Endothelial cell of umbilical vein (primary cell): ENCODE data around the gene ANKIB1. TPM values are rescaled to one million over a fixed set of nuclear protein-coding genes. Genes with fewer than 3 reads are reported as not detected.

Experiments used
- BruUV-seq: library from RNA; stranded (reverse); fragments of 400-500 nt; replicated peaks from 2 replicates; lab custom pipeline; 2021; lab: Mats Ljungman, UMichigan
- CTCF ChIA-PET: fragments of 300-600, 350-600 bp; sonication (Branson Sonifier 250); formaldehyde crosslinking; loops from one replicate; lab custom pipeline; 2021; ENCODE audit warnings: antibody characterized with exemption, inconsistent platforms; lab: Charles Lee
- POLR2A ChIA-PET: fragments of 300-600, 350-600 bp; sonication (Branson Sonifier 250); formaldehyde crosslinking; loops from one replicate; lab custom pipeline; 2021; ENCODE audit warnings: antibody characterized with exemption, inconsistent platforms; lab: Charles Lee
- DNase-seq: peaks from one replicate; pipeline ENCODE4 v3.0.0-alpha.2; 2011; ENCODE audit warnings: low read depth, low spot score
- FAIRE-seq: peaks from 2 replicates; lab custom pipeline; 2011; peaks lifted over from hg19 to GRCh38; lab: Jason Lieb, UNC
- H2AFZ ChIP-seq: 2 replicates; pipeline ENCODE4 v1.6.0; 2012; ENCODE audit warnings: low read depth, low read length, control low read depth, inconsistent platforms
- H3K27ac ChIP-seq: 2 replicates; pipeline ENCODE4 v1.5.1; 2011; ENCODE audit warnings: low read depth, mild to moderate bottlenecking, control low read depth, low read length, moderate library complexity; ENCODE audit not compliant: insufficient read depth
- H3K27me3 ChIP-seq, 2 experiments: 2 replicates each; pipeline versions ENCODE4 v1.6.0 to v1.6.1; 2011; ENCODE audit warnings: low read length in 2 of 2, mixed read lengths in 1 of 2; ENCODE audit not compliant: control insufficient read depth in 2 of 2, insufficient read depth in 2 of 2
- H3K36me3 ChIP-seq, 2 experiments: 2 replicates in 1 of 2; 3 replicates in 1 of 2; pipeline ENCODE4 v1.5.1; 2011; ENCODE audit warnings: low read length in 2 of 2, mild to moderate bottlenecking in 1 of 2, moderate library complexity in 1 of 2; ENCODE audit not compliant: control insufficient read depth in 2 of 2, insufficient read depth in 2 of 2; ENCODE audit errors: extremely low read depth in 1 of 2
- H3K4me1 ChIP-seq: 3 replicates; pipeline ENCODE4 v1.5.1; 2011; ENCODE audit warnings: mild to moderate bottlenecking, low read length; ENCODE audit not compliant: control insufficient read depth, insufficient read depth; ENCODE audit errors: extremely low read depth
- H3K4me2 ChIP-seq: 2 replicates; pipeline ENCODE4 v1.6.1; 2011; ENCODE audit warnings: low read length, control low read depth, mixed read lengths; ENCODE audit not compliant: insufficient read depth
- H3K4me3 ChIP-seq, 3 experiments: fragments of 200-600 bp in 1 of 3; sonication (generic), shearing (Covaris generic) in 1 of 3; replicated peaks in 1 of 3; 2 replicates each; pipeline ENCODE4 v1.5.1; 2011 to 2016; ENCODE audit warnings: control low read depth in 3 of 3, low read length in 3 of 3, mild to moderate bottlenecking in 2 of 3, inconsistent platforms in 1 of 3, low read depth in 1 of 3, moderate library complexity in 1 of 3; ENCODE audit not compliant: insufficient read depth in 1 of 3
- H3K79me2 ChIP-seq: 2 replicates; pipeline ENCODE4 v1.6.0; 2012; ENCODE audit warnings: low read length, inconsistent platforms; ENCODE audit not compliant: control insufficient read depth, insufficient read depth
- H3K9ac ChIP-seq: replicated peaks from 2 replicates; pipeline ENCODE3; 2011; ENCODE audit warnings: low read length, control low read depth; ENCODE audit not compliant: insufficient read depth; ENCODE audit errors: extremely low read depth
- H3K9me1 ChIP-seq: replicated peaks from 3 replicates; pipeline ENCODE4 v1.6.0; 2011; ENCODE audit warnings: mild to moderate bottlenecking, low read length; ENCODE audit not compliant: control insufficient read depth, insufficient read depth; ENCODE audit errors: extremely low read depth
- H3K9me3 ChIP-seq: replicated peaks from 2 replicates; pipeline ENCODE4 v1.5.1; 2012; ENCODE audit warnings: low read length, inconsistent platforms; ENCODE audit not compliant: control insufficient read depth, insufficient read depth
- H4K20me1 ChIP-seq: replicated peaks from 2 replicates; pipeline ENCODE3; 2011; ENCODE audit warnings: mild to moderate bottlenecking, low read length; ENCODE audit not compliant: control insufficient read depth, insufficient read depth; ENCODE audit errors: extremely low read depth
- CTCF ChIP-seq, 2 donors: IDR thresholded peaks; 1 replicate in 1 of 2; 2 replicates in 1 of 2; pipeline ENCODE4 v1.5.1; 2011; ENCODE audit warnings: low read length in 2 of 2, mild to moderate bottlenecking in 2 of 2, moderate library complexity in 2 of 2, control low read depth in 1 of 2, inconsistent platforms in 1 of 2, low read depth in 1 of 2; ENCODE audit not compliant: insufficient read depth in 1 of 2; ENCODE audit errors: extremely low read depth in 1 of 2
- EZH2 ChIP-seq: IDR thresholded peaks from 2 replicates; pipeline ENCODE4 v1.6.1; 2012; ENCODE audit warnings: borderline replicate concordance, low read depth, mild to moderate bottlenecking, moderate library complexity, low read length, inconsistent platforms; ENCODE audit not compliant: severe bottlenecking
- FOS ChIP-seq: IDR thresholded peaks from 2 replicates; pipeline ENCODE4 v1.6.1; 2011; ENCODE audit warnings: mild to moderate bottlenecking, low read length, moderate library complexity, borderline replicate concordance; ENCODE audit not compliant: insufficient read depth
- GATA2 ChIP-seq: IDR thresholded peaks from 2 replicates; pipeline ENCODE4 v1.7.0; 2011; ENCODE audit warnings: low read depth, mild to moderate bottlenecking, moderate library complexity, mixed read lengths, low read length; ENCODE audit not compliant: insufficient read length, insufficient read depth
- JUN ChIP-seq: IDR thresholded peaks from 2 replicates; pipeline ENCODE4 v1.6.1; 2011; ENCODE audit warnings: borderline replicate concordance, low read depth; ENCODE audit not compliant: insufficient read length, insufficient read depth
- MAX ChIP-seq: IDR thresholded peaks from 2 replicates; pipeline ENCODE4 v1.6.1; 2011; ENCODE audit not compliant: insufficient read depth, insufficient read length
- MYC ChIP-seq: IDR thresholded peaks from one replicate; pipeline ENCODE4 v1.6.1; 2011; ENCODE audit warnings: mild to moderate bottlenecking, low read depth, low read length
- POLR2A ChIP-seq: IDR thresholded peaks from 2 replicates; pipeline ENCODE4 v1.6.1; 2012; ENCODE audit warnings: low read depth, mild to moderate bottlenecking, control low read depth, low read length
- POLR2AphosphoS5 ChIP-seq: IDR thresholded peaks from 2 replicates; pipeline ENCODE4 v1.6.1; 2012; ENCODE audit warnings: low read depth, mild to moderate bottlenecking, control low read depth, low read length, moderate library complexity; ENCODE audit not compliant: insufficient read depth
- dilution Hi-C: fragments of 300-500 bp; cut with MboI; formaldehyde crosslinking; loops from one replicate; pipeline ENCODE4 v1.15.0; 2019; ENCODE audit warnings: low sequenced_read_pairs; ENCODE audit not compliant: extremely low pct_ligation_motif_present
- intact Hi-C: fragments of 100-400 bp; cut with micrococcal nuclease; formaldehyde crosslinking; loops from one replicate; pipeline ENCODE4 v1.10.0; 2022
- polyA plus RNA-seq, 4 experiments: library from polyadenylated mRNA; depleted of rRNA in 3 of 4; stranded (reverse) in 3 of 4; unstranded in 1 of 4; fragments of >200 nt; gene quantifications; 2 replicates each; pipeline versions ENCODE4 v1.2.1 to v1.2.3, GENCODE V29; 2011 to 2012; ENCODE audit warnings: missing spikeins in 1 of 4
- total RNA-seq: library from RNA; stranded (reverse); gene quantifications from 2 replicates; pipeline ENCODE4 v1.2.3, GENCODE V29; 2021

ANKIB1 gene
- total and polyA plus RNA-seq, 2 donors (not counting 3 experiments of a cell fraction or from before 2014, with no cell fraction given), result 16.9 to 56.5 TPM

GRCh38 chr7:92422926-92423325, 177.2 kb downstream of the ANKIB1 start:
- TF ChIP-seq FOS (no peak), MYC (no peak), POLR2A (no peak), MAX (no peak), EZH2 (no peak), GATA2 (no peak), CTCF (IDR thresholded peaks at IDR 0.05; ENCODE audit: extremely low read depth in 1 of 2, insufficient read depth in 1 of 2, low read depth in 1 of 2, low read length in 2 of 2) (no peak), POLR2AphosphoS5 (no peak), JUN (no peak)
- dilution Hi-C loops (no loop called here), intact Hi-C loops (no loop called here)
- CTCF ChIA-PET, result interaction anchor here (1.7 to 5.4 kb wide), 2 partner anchors 24 to 38 kb away, joined by 6 to 94 read pairs; partner anchors contain the start of gene GATAD1
- DNase-seq, result no peak
- Histone ChIP-seq H3K9me3 (no peaks in the 10 kb centered on the region), H3K27ac (no peak overlapping the region), H3K27me3 (peaks cover 1 to 7% of the 10 kb centered on the region in 2 experiments), H2AFZ (no peak overlapping the region), H4K20me1 (no peaks in the 10 kb centered on the region), H3K9me1 (no peaks in the 10 kb centered on the region), H3K79me2 (no peaks in the 10 kb centered on the region), H3K4me3 (no peak overlapping the region), H3K36me3 (no peaks in the 10 kb centered on the region), H3K4me2 (no peak overlapping the region), H3K4me1 (no peaks in the 10 kb centered on the region), H3K9ac (no peak overlapping the region)
- no peak for FAIRE-seq
- no TSS peak for BruUV-seq
- POLR2A ChIA-PET, result no interaction called here
